Body of pancreas (tissue), 4 donors: ENCODE results near the gene H1-8. TPM values are rescaled to one million over a fixed set of nuclear protein-coding genes. Genes with fewer than 3 reads are reported as not detected.

Source experiments
- ATAC-seq: fragments of 150-250 bp; one replicate; pipeline ENCODE4 v1.9.1; 2016
- DNase-seq, 4 donors: peaks; one replicate each; pipeline ENCODE4 v3.0.0-alpha.2; 2019
- H3K27ac ChIP-seq, 4 donors: fragments of 200-600 bp; sonication (generic); 1 replicate in 3 of 4; 2 replicates in 1 of 4; pipeline versions ENCODE4 v1.5.1 to v1.6.1; 2016 to 2019; ENCODE audit warnings: mild to moderate bottlenecking in 1 of 4, mixed read lengths in 1 of 4, moderate library complexity in 1 of 4
- H3K27me3 ChIP-seq, 2 donors: fragments of 200-600 bp; sonication (generic); one replicate each; pipeline ENCODE4 v1.6.0; 2016; ENCODE audit warnings: mild to moderate bottlenecking in 1 of 2
- H3K36me3 ChIP-seq, 2 donors: fragments of 200-600 bp; sonication (generic); replicated peaks in 1 of 2; 2 replicates each; pipeline ENCODE4 v1.5.1; 2016; ENCODE audit warnings: low read depth in 2 of 2; ENCODE audit not compliant: insufficient read depth in 1 of 2
- H3K4me1 ChIP-seq: fragments of 200-600 bp; sonication (generic); one replicate; pipeline ENCODE4 v1.6.0; 2016
- H3K4me3 ChIP-seq, 2 donors: fragments of 200-600 bp; sonication (generic); 1 replicate in 1 of 2; 2 replicates in 1 of 2; pipeline ENCODE4 v1.5.1; 2016 to 2019
- H3K9me3 ChIP-seq, 3 donors: fragments of 200-600 bp; sonication (generic); 1 replicate in 2 of 3; 2 replicates in 1 of 3; pipeline ENCODE4 v1.5.1; 2016
- CTCF ChIP-seq, 7 experiments: fragments of 450-650 bp in 4 of 7; fragments of 200-600 bp in 3 of 7; sonication (generic) in 3 of 7; IDR thresholded peaks; one replicate each; pipeline ENCODE4 v1.5.1; 2016 to 2019; ENCODE audit warnings: antibody characterized with exemption in 7 of 7
- POLR2A ChIP-seq, 3 donors: fragments of 450-650 bp; IDR thresholded peaks; one replicate each; pipeline ENCODE4 v1.6.1; 2016; ENCODE audit warnings: antibody characterized with exemption in 3 of 3, mild to moderate bottlenecking in 2 of 3
- WGBS, 2 donors: methylation state at CpG; one replicate each; pipeline ENCODE4 v1.1.5; 2017; 5-methylcytosine and 5-hydroxymethylcytosine counted together
- intact Hi-C: fragments of 100-400 bp; cut with DNase I; formaldehyde crosslinking; loops from one replicate; pipeline ENCODE4 v1.15.1; 2023
- total RNA-seq, 2 donors: library from RNA; depleted of rRNA; stranded (reverse); fragments of >200 nt; gene quantifications; one replicate each; pipeline ENCODE4 v1.1.0, GENCODE V29; 2016

The H1-8 gene
- total RNA-seq, 2 donors from 2014 or later, result not detected

GRCh38 chr3:129504471-129505100 lies 38.4 kb upstream of the H1-8 start:
- H3K27ac ChIP-seq, result no peak overlapping the region
- no peaks in the 10 kb centered on the region for H3K9me3 ChIP-seq
- H3K36me3 ChIP-seq, result peaks cover 0 to 16% of the 10 kb centered on the region in 2 donors
- no peak for ATAC-seq
- no peaks in the 10 kb centered on the region for H3K4me1 ChIP-seq
- no peak for TF ChIP-seq CTCF (IDR thresholded peaks at IDR 0.05)
- no peak for TF ChIP-seq POLR2A (IDR thresholded peaks at IDR 0.05)
- DNase-seq, result no peak
- intact Hi-C loops, result no loop called here
- 84 to 95% methylated on average over 5 of the region's 5 CpGs for WGBS, 2 donors
- H3K4me3 ChIP-seq, result no peak overlapping the region
- no peaks in the 10 kb centered on the region for H3K27me3 ChIP-seq

- Histone ChIP-seq H3K4me3 (no peak overlapping the region), H3K27ac (no peak overlapping the region), H3K27me3 (no peaks in the 10 kb centered on the region), H3K9me3 (no peaks in the 10 kb centered on the region), H3K36me3 (peaks cover 0 to 13% of the 10 kb centered on the region in 2 donors), H3K4me1 (no peaks in the 10 kb centered on the region)
- intact Hi-C loops, result no loop called here
- TF ChIP-seq CTCF (IDR thresholded peaks at IDR 0.05), result no peak
- no peak for TF ChIP-seq POLR2A (IDR thresholded peaks at IDR 0.05)
- WGBS, 2 donors, result 95 to 96% methylated on average over 6 of the region's 6 CpGs
- DNase-seq (no peak), ATAC-seq (no peak)
Measured at GRCh38 chr3:129505341-129505740, 37.6 kb upstream of the H1-8 start.

- intact Hi-C loops, result no loop called here
- no peaks in the 10 kb centered on the region for H3K4me1 ChIP-seq
- no peak for TF ChIP-seq CTCF (IDR thresholded peaks at IDR 0.05)
- no peak for TF ChIP-seq POLR2A (IDR thresholded peaks at IDR 0.05)
- 70 to 71% methylated on average over 9 of the region's 9 CpGs for WGBS, 2 donors
- H3K27ac ChIP-seq, result no peak overlapping the region
- no peaks in the 10 kb centered on the region for H3K9me3 ChIP-seq
- no peak overlapping the region for H3K4me3 ChIP-seq
- H3K27me3 ChIP-seq, result no peaks in the 10 kb centered on the region
- DNase-seq (no peak), ATAC-seq (no peak)
- H3K36me3 ChIP-seq, result peaks cover 0 to 13% of the 10 kb centered on the region in 2 donors
Measured at GRCh38 chr3:129506231-129506742, 36.7 kb upstream of the H1-8 start.

DNA sequence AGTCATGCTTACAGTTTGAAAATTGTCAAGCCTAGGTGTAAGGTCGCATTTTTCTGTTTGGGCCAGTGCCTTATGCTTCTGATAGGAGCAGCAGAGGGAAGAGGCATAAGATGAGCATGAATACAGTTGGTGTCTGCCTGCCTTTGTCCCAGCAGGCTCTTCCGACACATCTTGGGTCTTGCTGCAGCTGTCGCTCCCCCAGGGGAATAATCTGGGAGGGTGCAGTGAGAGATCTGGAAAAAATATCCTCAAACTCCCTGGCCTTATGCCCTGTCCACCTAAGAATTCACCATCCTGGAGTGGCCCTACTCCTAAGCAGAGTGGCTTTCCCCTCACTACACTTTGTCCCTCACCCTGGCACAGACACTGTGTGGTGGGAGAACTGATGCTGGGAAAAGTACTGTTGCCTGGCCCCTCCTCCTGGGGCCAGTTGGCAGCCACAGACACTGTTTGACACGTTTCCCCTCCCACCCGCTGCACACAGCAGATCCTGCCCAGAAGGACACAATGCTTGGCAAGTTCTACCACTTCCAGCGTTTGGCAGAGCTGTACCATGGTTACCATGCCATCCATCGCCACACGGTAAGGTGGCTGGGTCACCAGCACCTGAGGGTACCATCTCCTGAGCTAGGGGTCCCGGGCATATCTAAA lies 35.7 kb upstream of the H1-8 start:
- intact Hi-C loops, result no loop called here
- TF ChIP-seq CTCF (IDR thresholded peaks at IDR 0.05) (no peak), POLR2A (IDR thresholded peaks at IDR 0.05) (no peak)
- no peaks in the 10 kb centered on the region for H3K27me3 ChIP-seq
- H3K9me3 ChIP-seq, result no peaks in the 10 kb centered on the region
- ATAC-seq (no peak), DNase-seq (no peak)
- WGBS, 2 donors, result 76 to 79% methylated on average over 6 to 9 of the region's 9 CpGs
- no peak overlapping the region for H3K27ac ChIP-seq
- no peaks in the 10 kb centered on the region for H3K4me1 ChIP-seq
- no peak overlapping the region for H3K4me3 ChIP-seq
- peaks cover 0 to 13% of the 10 kb centered on the region in 2 donors for H3K36me3 ChIP-seq
